MCF 10A (cell line): ENCODE measurements around the gene POU2AF2. TPM values are rescaled to one million over a fixed set of nuclear protein-coding genes. Genes with fewer than 3 reads are reported as not detected.
"Not testable (repeated sequence)": the region's sequence is repeated elsewhere in the genome, so short reads cannot be mapped to it uniquely, and the experiment has no call there.

Experiments
- BruUV-seq: library from RNA; stranded (reverse); fragments of 400-500 nt; replicated peaks from 2 replicates; lab custom pipeline; 2021; lab: Mats Ljungman, UMichigan
- CTCF ChIA-PET: fragments of 300-600 bp; sonication (Branson Sonifier 250); formaldehyde crosslinking; extraction: SDS; loops from one replicate; lab custom pipeline; 2021; ENCODE audit warnings: antibody characterized with exemption, inconsistent platforms; lab: Yijun Ruan, JAX
- POLR2A ChIA-PET: fragments of 300-600, 350-650 bp; sonication (Branson Sonifier 250); formaldehyde crosslinking; extraction: SDS; loops from one replicate; lab custom pipeline; 2020; ENCODE audit warnings: antibody characterized with exemption, inconsistent platforms; lab: Yijun Ruan, JAX
- DNase-seq: peaks from one replicate; pipeline ENCODE4 v3.0.0-alpha.2; 2018; ENCODE audit not compliant: unreplicated experiment
- H3K27ac Mint-ChIP-seq: one replicate; pipeline ENCODE4 v1.8.0; 2022; ENCODE audit warnings: mild to moderate bottlenecking, low read depth, mixed read lengths; ENCODE audit not compliant: unreplicated experiment
- H3K27me3 Mint-ChIP-seq: one replicate; pipeline ENCODE4 v1.8.0; 2022; ENCODE audit warnings: mixed read lengths; ENCODE audit not compliant: insufficient read depth, unreplicated experiment
- H3K36me3 Mint-ChIP-seq: one replicate; pipeline ENCODE4 v1.8.0; 2022; ENCODE audit warnings: mild to moderate bottlenecking, moderate library complexity, mixed read lengths; ENCODE audit not compliant: insufficient read depth, unreplicated experiment
- H3K4me1 Mint-ChIP-seq: one replicate; pipeline ENCODE4 v1.8.0; 2022; ENCODE audit warnings: mixed read lengths; ENCODE audit not compliant: insufficient read depth, unreplicated experiment
- H3K4me3 Mint-ChIP-seq: one replicate; pipeline ENCODE4 v1.8.0; 2022; ENCODE audit warnings: mild to moderate bottlenecking, moderate library complexity, mixed read lengths; ENCODE audit not compliant: unreplicated experiment
- H3K9me3 Mint-ChIP-seq: one replicate; pipeline ENCODE4 v1.8.0; 2022; ENCODE audit warnings: mixed read lengths; ENCODE audit not compliant: unreplicated experiment
- CTCF ChIP-seq: fragments of 200-600 bp; IDR thresholded peaks from one replicate; pipeline ENCODE4 v1.8.0; 2022; ENCODE audit warnings: antibody characterized with exemption, mild to moderate bottlenecking; ENCODE audit not compliant: unreplicated experiment
- intact Hi-C: fragments of 100-400 bp; cut with micrococcal nuclease; formaldehyde crosslinking; loops from 2 replicates; pipeline ENCODE4 v1.14.1; 2022
- total RNA-seq: library from RNA; stranded (reverse); gene quantifications from 2 replicates; pipeline ENCODE4 v1.2.3, GENCODE V29; 2022

POU2AF2 gene
- total RNA-seq, 1 experiment from 2014 or later: not detected

GRCh38 chr11:111220721-111221120 lies 24.8 kb upstream of the POU2AF2 start:
- H3K9me3 Mint-ChIP-seq: peaks cover 26% of the 10 kb centered on the region
- BruUV-seq: no TSS peak
- ChIA-PET CTCF (interaction anchor here (0.6 to 1.6 kb wide), 2 partner anchors 10 to 19 kb away, joined by 3 to 11 read pairs; no protein-coding TSS in a partner anchor), POLR2A (no interaction called here)
- no peaks in the 10 kb centered on the region for H3K4me1 Mint-ChIP-seq
- peaks cover 8% of the 10 kb centered on the region for H3K36me3 Mint-ChIP-seq
- no peak overlapping the region for H3K27ac Mint-ChIP-seq
- intact Hi-C loops: no loop called here
- TF ChIP-seq CTCF: no peak
- H3K27me3 Mint-ChIP-seq: peaks cover 20% of the 10 kb centered on the region
- no peak for DNase-seq
- no peak overlapping the region for H3K4me3 Mint-ChIP-seq

- BruUV-seq: no TSS peak
- ChIA-PET POLR2A (no interaction called here), CTCF (interaction anchor here (0.6 to 1.6 kb wide), 2 partner anchors 9 to 20 kb away, joined by 3 to 11 read pairs; no protein-coding TSS in a partner anchor)
- Mint-ChIP-seq H3K4me3 (no peak overlapping the region), H3K36me3 (peaks cover 8% of the 10 kb centered on the region), H3K9me3 (peaks cover 26% of the 10 kb centered on the region), H3K4me1 (no peaks in the 10 kb centered on the region), H3K27ac (no peak overlapping the region), H3K27me3 (peaks cover 20% of the 10 kb centered on the region)
- DNase-seq: no peak
- intact Hi-C loops: no loop called here
- TF ChIP-seq CTCF: no peak
These were observed 24.3 kb upstream of the POU2AF2 start for GRCh38 chr11:111221208-111221607.

GRCh38 chr11:111221936-111222335 lies 23.6 kb upstream of the POU2AF2 start:
- BruUV-seq, H3K4me1 Mint-ChIP-seq, intact Hi-C loops, POLR2A ChIA-PET, CTCF ChIA-PET, DNase-seq, H3K4me3 Mint-ChIP-seq, H3K27ac Mint-ChIP-seq, H3K36me3 Mint-ChIP-seq: not testable (repeated sequence)
- Mint-ChIP-seq H3K9me3 (peaks cover 28% of the 10 kb centered on the region), H3K27me3 (peaks cover 20% of the 10 kb centered on the region)

- BruUV-seq, POLR2A ChIA-PET, DNase-seq, intact Hi-C loops, H3K4me3 Mint-ChIP-seq, H3K27ac Mint-ChIP-seq, H3K4me1 Mint-ChIP-seq, H3K36me3 Mint-ChIP-seq: not testable (repeated sequence)
- peaks cover 22% of the 10 kb centered on the region for H3K9me3 Mint-ChIP-seq
- CTCF ChIA-PET: interaction anchor here (0.7 kb wide), 1 partner anchor 788 kb away, joined by 3 read pairs; no protein-coding TSS in a partner anchor
- H3K27me3 Mint-ChIP-seq: peaks cover 20% of the 10 kb centered on the region
These were observed 22.6 kb upstream of the POU2AF2 start for GRCh38 chr11:111222821-111223455.

- H3K27ac Mint-ChIP-seq: no peak overlapping the region
- intact Hi-C loops: no loop called here
- no peak for DNase-seq
- no TSS peak for BruUV-seq
- ChIA-PET CTCF (interaction anchor here (0.6 to 1.7 kb wide), 4 partner anchors 189 to 778 kb away, joined by 3 to 10 read pairs (median 6); no protein-coding TSS in a partner anchor), POLR2A (no interaction called here)
- no peak for TF ChIP-seq CTCF
- H3K36me3 Mint-ChIP-seq: peaks cover 8% of the 10 kb centered on the region
- no peaks in the 10 kb centered on the region for H3K4me1 Mint-ChIP-seq
- no peak overlapping the region for H3K4me3 Mint-ChIP-seq
- peaks cover 22% of the 10 kb centered on the region for H3K9me3 Mint-ChIP-seq
- H3K27me3 Mint-ChIP-seq: peaks cover 2% of the 10 kb centered on the region
These were observed 19.6 kb upstream of the POU2AF2 start for GRCh38 chr11:111225881-111226280.
